GM12892 (cell line): ENCODE results near the gene ZNF280A.
"Not testable (repeated sequence)": the region's sequence is repeated elsewhere in the genome, so short reads cannot be mapped to it uniquely, and the experiment has no call there.

Experiments
- DNase-seq: peaks from one replicate; pipeline ENCODE4 v3.0.0; 2011; ENCODE audit not compliant: insufficient read length
- FAIRE-seq: peaks from 2 replicates; lab custom pipeline; 2011; peaks lifted over from hg19 to GRCh38; lab: Jason Lieb, UNC
- POLR2A ChIP-seq: IDR thresholded peaks from 2 replicates; pipeline ENCODE4 v1.6.1; 2011; ENCODE audit warnings: low read depth, low read length, control low read depth
- POLR2AphosphoS5 ChIP-seq: IDR thresholded peaks from 2 replicates; pipeline ENCODE4 v1.6.1; 2011; ENCODE audit warnings: low read depth, low read length, control low read depth
- TAF1 ChIP-seq: IDR thresholded peaks from 2 replicates; pipeline ENCODE4 v1.6.1; 2011; ENCODE audit warnings: low read depth, mild to moderate bottlenecking, control low read depth, low read length, borderline replicate concordance

The ZNF280A gene

DNA sequence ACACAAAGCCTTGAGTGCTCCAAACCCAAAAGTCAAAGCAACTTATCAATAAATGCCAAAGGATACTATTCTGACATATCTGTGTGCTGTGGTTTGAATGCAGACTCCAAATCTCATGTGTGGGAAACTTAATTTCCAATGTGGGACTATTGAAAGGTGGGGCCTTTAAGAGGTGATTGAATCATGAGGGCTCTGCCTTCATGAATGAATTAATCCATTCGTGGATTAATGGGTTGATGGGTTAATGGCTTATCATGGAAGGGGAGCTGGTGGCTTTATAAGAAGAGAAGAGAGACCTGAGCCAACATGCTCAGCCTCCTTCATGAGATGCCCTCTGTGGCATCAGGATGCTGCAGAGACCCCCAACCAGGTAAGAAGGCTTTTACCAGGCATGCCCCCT, 16.8 kb upstream of the ZNF280A start:
- FAIRE-seq, result no peak
- no peak for DNase-seq
- TF ChIP-seq POLR2A (no peak), TAF1 (no peak), POLR2AphosphoS5 (no peak)

DNA sequence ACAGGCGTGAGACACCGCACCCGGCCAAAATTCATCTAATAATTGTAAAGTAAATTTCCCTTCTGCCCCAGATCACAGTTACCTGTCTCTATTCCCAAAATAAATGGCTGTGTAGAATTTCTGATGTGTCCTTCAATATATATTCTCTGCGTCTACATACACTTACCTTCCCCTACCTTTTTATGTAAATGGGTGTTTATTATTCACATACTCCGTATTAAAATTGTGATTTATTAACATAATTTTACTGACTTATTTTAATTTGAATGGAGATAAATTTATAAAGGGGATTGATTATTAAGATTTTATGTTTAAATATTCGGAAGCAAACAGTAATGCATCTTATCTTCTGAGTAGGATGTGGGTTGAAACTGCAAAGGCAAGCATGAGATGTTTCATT, 16.4 kb upstream of the ZNF280A start:
- TF ChIP-seq POLR2A, result no peak
- TF ChIP-seq TAF1, result no peak
- TF ChIP-seq POLR2AphosphoS5, result no peak
- FAIRE-seq (no peak), DNase-seq (no peak)

DNA sequence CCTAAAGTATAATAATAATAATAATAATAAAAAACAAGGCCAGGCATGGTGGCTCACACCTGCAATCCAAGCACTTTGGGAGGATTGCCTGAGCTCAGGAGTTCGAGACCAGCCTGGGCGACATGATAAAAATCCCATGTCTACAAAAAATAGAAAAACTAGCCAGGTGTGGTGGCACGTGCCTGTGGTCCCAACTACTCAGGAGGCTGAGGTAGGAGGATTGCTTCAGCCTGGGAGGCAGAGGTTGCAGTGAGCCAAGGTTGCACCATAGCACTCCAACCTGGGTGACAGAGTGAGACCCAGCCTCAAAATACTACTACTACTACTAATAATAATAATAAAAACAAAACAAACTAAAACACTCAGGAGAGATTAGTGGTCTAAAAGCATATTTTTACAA, 15.6 kb upstream of the ZNF280A start:
- FAIRE-seq (no peak), DNase-seq (no peak)
- TF ChIP-seq TAF1 (no peak), POLR2AphosphoS5 (no peak), POLR2A (no peak)

GRCh38 chr22:22534604-22535415, 14.7 kb upstream of the ZNF280A start:
- DNase-seq (no peak), FAIRE-seq (no peak)
- no peak for TF ChIP-seq POLR2AphosphoS5
- TF ChIP-seq TAF1, result no peak
- no peak for TF ChIP-seq POLR2A

GRCh38 chr22:22533863-22534262, 13.8 kb upstream of the ZNF280A start:
- no peak for DNase-seq
- no peak for FAIRE-seq
- TF ChIP-seq POLR2A (no peak), POLR2AphosphoS5 (no peak), TAF1 (no peak)

- TF ChIP-seq TAF1 (no peak), POLR2AphosphoS5 (no peak), POLR2A (no peak)
- DNase-seq (no peak), FAIRE-seq (no peak)
These were observed 13.3 kb upstream of the ZNF280A start for GRCh38 chr22:22533417-22533816.

DNA sequence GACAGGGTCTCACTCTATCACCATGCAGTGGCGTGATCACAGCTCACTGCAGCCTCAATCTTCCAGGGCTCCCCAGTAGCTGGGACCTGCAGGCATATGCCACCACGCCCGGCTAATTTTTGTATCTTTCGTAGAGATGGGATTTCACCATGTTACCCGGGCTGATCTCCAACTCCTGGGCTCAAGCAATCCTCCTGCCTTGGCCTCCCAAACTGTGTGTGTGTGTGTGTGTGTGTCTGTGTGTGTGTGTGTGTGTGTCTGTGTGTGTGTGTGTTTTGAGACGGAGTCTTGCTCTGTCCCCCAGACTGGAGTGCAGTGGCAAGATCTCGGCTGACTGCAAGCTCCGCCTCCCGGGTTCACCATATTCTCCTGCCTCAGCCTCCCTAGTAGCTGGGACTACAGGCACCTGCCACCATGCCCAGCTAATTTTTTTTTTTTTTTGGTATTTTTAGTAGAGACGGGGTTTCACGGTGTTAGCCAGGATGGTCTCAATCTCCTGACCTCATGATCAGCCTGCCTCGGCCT, 12.5 kb upstream of the ZNF280A start:
- DNase-seq, FAIRE-seq: not testable (repeated sequence)

DNA sequence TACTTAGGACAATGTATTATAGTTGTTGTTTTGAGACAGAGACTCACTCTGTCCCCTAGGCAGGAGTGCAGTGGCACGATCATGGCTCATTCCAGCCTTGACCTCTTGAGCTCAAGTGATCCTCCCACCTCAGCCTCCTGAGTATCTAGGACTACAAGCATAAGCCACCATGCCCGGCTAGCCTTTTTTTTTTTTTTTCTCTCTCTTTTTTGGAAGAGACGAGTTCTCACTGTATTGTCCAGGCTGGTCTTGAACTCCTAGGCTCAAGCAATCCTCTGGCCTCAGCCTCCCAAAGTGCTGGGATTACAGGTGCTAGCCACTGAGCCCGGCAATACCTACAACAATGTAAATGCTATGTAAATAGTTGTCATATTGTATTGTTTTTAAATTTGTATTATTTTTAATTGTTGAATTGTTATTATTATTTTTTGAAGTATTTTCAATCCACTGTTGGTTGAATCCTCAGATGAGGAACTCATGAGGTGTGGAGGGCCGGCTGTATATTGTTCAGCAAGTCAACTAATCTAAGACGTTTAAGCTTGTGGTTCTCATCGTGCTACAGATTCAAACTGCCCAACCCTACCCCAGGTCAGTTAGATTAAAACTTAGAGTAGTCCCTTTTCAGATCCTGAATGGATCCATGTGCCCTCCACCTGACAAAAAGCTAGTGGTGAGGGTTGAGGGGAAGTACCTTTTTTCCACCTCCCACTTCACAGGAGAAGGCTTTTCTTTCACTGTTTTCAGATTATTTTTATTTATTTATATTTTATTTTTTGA, 11.9 kb upstream of the ZNF280A start:
- no peak for TF ChIP-seq POLR2AphosphoS5
- TF ChIP-seq TAF1, result no peak
- TF ChIP-seq POLR2A, result no peak
- no peak for FAIRE-seq
- DNase-seq, result no peak

DNA sequence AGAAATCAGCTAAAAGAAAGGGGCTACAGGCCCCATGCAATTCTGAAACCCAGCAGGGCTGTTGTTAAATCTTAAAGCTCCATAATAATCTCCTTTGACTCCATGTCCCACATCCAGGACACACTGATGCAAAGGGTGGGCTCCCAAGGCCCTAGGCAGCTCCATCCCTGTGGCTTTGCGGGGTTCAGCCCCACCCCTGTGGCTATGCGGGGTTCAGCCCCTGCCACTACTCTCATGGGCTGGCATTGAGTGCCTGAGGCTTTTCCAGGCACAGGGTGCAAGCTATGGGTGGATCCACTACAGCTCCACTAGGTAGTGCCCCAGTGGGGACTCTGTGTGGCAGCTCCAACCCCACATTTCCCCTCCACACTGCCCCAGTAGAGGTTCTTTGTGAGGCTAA, 8.7 kb upstream of the ZNF280A start:
- TF ChIP-seq POLR2AphosphoS5, result no peak
- DNase-seq (no peak), FAIRE-seq (no peak)

DNA sequence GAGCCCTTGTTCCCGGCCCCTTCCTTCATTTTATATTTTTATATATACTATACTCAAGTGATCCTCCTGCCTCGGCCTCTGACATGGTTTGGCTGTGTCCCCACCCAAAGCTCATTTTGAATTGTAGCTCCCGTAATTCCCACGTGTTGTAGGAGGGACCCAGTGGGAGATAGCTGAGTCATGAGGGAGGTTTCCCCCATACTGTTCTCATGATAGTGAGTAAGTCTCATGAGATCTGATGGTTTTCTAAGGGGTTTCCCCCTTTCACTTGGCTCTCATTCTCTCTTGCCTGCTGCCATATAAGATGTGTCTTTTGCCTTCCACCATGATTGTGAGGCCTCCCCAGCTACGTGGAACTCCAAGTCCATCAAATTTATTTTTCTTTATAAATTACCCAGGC, 7.2 kb upstream of the ZNF280A start:
- TF ChIP-seq POLR2A (no peak), POLR2AphosphoS5 (no peak), TAF1 (no peak)
- DNase-seq (no peak), FAIRE-seq (no peak)

DNA sequence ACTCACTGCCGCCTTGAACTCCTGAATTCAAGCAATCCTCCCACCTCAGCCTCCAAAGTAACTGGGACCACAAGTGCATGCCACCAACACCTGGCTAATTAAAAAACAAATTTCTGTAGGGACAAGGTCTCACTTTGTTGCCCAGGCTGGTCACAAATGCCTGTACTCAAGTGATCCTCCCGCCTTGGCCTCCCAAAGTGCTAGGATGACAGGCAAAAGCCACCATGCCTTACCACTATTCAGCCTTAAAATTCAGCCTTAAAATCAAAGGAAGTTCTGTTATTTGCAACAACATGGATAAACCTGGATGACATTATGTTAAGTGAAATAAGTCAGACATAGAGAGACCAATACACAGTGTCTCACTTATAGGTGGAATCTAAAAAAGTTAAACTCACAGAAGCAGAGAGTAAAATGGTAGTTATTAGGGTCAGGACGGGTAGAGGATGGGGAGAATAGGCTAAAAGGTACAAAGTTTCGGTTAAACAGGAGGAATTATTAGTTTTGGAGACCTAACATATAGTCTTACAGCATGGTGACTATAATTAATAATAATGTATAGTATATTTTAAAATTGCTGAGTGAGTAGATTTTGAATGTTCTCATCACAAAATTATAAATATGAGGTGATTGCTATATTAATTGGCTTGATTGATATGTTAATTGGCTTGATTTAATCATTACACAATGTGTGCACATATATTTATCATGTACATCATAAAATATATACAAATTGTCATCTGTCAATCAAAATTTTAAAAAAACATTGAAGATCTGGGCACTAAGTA, 6.2 kb upstream of the ZNF280A start:
- TF ChIP-seq POLR2AphosphoS5 (no peak), POLR2A (no peak), TAF1 (no peak)
- FAIRE-seq (no peak), DNase-seq (no peak)

- no peak for FAIRE-seq
- no peak for DNase-seq
- no peak for TF ChIP-seq TAF1
These were observed 3.4 kb upstream of the ZNF280A start for GRCh38 chr22:22523494-22523893.

DNA sequence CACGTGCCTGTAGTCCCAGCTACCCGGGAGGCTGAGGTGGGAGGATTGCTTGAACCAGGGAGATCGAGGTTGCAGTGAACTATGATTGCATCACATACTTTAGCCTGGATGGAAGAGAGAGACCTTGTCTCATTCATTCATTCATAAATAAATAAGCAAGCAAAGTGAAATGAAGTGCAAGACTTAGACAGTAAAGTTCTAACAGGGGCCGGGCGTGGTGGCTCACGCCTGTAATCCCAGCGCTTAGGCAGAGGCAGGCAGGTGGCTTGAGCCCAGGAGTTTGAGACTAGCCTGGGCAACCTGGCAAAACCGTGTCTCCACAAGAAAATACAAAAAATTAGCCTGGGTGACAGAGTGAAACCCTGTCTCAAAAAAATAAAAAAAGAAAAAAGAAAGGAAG, 1.6 kb upstream of the ZNF280A start:
- DNase-seq (no peak), FAIRE-seq (no peak)
- no peak for TF ChIP-seq POLR2AphosphoS5
